Ovary (tissue), 3 donors: ENCODE data around the gene PKMYT1.

ENCODE experiments used
- EP300 ChIP-seq: sonication (generic); formaldehyde crosslinking; IDR thresholded peaks from one replicate; pipeline ENCODE4 v1.6.1; 2017; ENCODE audit warnings: antibody characterized with exemption
- TF ChIP-seq, protein P1 (sequence below), 3 donors: fragments of 450-650 bp in 2 of 3; fragments of 200-600 bp in 1 of 3; IDR thresholded peaks; one replicate each; pipeline versions ENCODE4 v1.5.1 to v1.8.0; 2016 to 2022; ENCODE audit warnings: antibody characterized with exemption in 3 of 3, mild to moderate bottlenecking in 1 of 3
- donor health status: DM: no; HTN: no; CAD: no.

DNA sequence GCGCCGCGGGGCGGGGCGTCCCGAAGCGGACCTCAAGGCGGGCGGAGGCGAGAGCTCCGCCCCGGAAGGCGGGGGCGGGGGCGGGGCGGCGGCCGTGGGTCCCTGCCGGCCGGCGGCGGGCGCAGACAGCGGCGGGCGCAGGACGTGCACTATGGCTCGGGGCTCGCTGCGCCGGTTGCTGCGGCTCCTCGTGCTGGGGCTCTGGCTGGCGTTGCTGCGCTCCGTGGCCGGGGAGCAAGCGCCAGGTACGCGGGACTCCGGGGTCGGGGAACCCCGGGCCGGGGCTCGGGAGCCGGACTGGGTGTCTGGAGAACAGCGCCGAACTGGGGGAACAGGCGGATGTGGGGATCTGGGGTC is 40.0 kb upstream of the PKMYT1 start, which contains the start of gene TNFRSF12A:
- TF ChIP-seq, protein P1, sequence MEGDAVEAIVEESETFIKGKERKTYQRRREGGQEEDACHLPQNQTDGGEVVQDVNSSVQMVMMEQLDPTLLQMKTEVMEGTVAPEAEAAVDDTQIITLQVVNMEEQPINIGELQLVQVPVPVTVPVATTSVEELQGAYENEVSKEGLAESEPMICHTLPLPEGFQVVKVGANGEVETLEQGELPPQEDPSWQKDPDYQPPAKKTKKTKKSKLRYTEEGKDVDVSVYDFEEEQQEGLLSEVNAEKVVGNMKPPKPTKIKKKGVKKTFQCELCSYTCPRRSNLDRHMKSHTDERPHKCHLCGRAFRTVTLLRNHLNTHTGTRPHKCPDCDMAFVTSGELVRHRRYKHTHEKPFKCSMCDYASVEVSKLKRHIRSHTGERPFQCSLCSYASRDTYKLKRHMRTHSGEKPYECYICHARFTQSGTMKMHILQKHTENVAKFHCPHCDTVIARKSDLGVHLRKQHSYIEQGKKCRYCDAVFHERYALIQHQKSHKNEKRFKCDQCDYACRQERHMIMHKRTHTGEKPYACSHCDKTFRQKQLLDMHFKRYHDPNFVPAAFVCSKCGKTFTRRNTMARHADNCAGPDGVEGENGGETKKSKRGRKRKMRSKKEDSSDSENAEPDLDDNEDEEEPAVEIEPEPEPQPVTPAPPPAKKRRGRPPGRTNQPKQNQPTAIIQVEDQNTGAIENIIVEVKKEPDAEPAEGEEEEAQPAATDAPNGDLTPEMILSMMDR (IDR thresholded peaks at IDR 0.05), result peak in 2 of 3 donors; percentile 14 to 31
- no peak for TF ChIP-seq EP300
